ENCODE results near the gene MINDY2. TPM values are rescaled to one million over a fixed set of nuclear protein-coding genes. Genes with fewer than 3 reads are reported as not detected.
"Not testable (repeated sequence)": the region's sequence is repeated elsewhere in the genome, so short reads cannot be mapped to it uniquely, and the experiment has no call there.

The MINDY2 gene
- polyA plus RNA-seq, 1 experiment, result 17.5 TPM

DNA sequence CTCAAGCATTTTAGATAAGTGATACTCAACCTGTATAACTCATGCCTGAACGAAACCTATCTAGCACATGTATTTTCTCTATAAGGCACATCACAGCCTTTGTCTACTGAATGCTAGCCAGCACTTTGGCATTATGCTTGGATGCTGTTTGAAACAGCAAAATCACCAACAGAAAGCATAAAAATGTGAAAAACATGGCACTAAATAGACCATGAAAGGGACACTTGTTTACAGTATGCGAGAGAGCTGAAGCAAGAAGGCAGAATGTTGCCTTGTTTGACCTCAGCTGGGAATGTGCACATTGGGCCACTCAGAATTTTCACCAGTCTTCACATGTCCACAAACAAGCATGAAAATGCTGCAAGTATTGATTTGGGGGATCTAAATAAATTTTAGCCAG is 59.5 kb downstream of the MINDY2 start:
- Histone ChIP-seq H3K27ac (ENCODE audit: low read depth, low read length) (no peak overlapping the region), H3K27me3 (ENCODE audit: control insufficient read depth, insufficient read depth, low read length) (no peaks in the 10 kb centered on the region), H3K4me3 (ENCODE audit: low read depth, low read length) (no peak overlapping the region), H3K9me3 (ENCODE audit: control insufficient read depth, insufficient read depth, low read length) (no peaks in the 10 kb centered on the region)
- ChIA-PET POLR2A (no interaction called here), CTCF (no interaction called here)
- TF ChIP-seq, protein P1, sequence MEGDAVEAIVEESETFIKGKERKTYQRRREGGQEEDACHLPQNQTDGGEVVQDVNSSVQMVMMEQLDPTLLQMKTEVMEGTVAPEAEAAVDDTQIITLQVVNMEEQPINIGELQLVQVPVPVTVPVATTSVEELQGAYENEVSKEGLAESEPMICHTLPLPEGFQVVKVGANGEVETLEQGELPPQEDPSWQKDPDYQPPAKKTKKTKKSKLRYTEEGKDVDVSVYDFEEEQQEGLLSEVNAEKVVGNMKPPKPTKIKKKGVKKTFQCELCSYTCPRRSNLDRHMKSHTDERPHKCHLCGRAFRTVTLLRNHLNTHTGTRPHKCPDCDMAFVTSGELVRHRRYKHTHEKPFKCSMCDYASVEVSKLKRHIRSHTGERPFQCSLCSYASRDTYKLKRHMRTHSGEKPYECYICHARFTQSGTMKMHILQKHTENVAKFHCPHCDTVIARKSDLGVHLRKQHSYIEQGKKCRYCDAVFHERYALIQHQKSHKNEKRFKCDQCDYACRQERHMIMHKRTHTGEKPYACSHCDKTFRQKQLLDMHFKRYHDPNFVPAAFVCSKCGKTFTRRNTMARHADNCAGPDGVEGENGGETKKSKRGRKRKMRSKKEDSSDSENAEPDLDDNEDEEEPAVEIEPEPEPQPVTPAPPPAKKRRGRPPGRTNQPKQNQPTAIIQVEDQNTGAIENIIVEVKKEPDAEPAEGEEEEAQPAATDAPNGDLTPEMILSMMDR (IDR thresholded peaks at IDR 0.05; ENCODE audit: low read depth, low read length), result no peak
- DNase-seq (ENCODE audit: low read depth, low spot score), result no peak

DNA sequence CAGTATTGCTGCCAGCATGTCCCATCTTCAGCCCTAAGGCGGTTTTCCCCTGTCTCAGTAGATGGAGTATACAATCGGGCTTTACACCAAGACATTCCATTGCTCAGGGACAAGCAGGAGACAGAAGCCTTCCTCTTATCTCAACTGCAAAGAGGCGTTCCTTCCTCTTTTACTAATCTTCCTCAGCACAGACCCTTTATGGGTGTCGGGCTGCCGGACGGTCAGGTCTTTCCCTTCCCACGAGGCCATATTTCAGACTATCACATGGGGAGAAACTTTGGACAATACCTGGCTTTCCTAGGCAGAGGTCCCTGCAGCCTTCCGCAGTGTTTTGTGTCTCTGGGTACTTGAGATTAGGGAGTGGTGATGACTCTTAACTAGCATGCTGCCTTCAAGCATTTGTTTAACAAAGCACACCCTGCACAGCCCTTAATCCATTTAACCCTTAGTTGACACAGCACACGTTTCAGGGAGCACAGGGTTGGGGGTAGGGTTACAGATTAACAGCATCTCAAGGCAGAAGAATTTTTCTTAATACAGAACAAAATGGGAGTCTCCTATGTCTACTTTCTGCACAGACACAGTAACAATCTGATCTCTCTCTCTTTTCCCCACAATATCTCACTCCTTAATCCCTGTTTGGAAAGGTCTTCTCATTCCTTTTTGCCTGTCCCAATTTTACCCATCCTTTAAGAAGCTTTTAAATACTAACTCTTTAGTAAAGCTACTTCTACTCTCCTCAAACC is 62.8 kb downstream of the MINDY2 start:
- H3K27me3 ChIP-seq (ENCODE audit: control insufficient read depth, insufficient read depth, low read length); POLR2A ChIA-PET; H3K27ac ChIP-seq (ENCODE audit: low read depth, low read length); H3K4me3 ChIP-seq (ENCODE audit: low read depth, low read length); H3K9me3 ChIP-seq (ENCODE audit: control insufficient read depth, insufficient read depth, low read length); DNase-seq (ENCODE audit: low read depth, low spot score): not testable (repeated sequence)
- CTCF ChIA-PET, result interaction anchor here (0.5 kb wide), 1 partner anchor 107 kb away, joined by 5 read pairs; no protein-coding TSS in a partner anchor

DNA sequence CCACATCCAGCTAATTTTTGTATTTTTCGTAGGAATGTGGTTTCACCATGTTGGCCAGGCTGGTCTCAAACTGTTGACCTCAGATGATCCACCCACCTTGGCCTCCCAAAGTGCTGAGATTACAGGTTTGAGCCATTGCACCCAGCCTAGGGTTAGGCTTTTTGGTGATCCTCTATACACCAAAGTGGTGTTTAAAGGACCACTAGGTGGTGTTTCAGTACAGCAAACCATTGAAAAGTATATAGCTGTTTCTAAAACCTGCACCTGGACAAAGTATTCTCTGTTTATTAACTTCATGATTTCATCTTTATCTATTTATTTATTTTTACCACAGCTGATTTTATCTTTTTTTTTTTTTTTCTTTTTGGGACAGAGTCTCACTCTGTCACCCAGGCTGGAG is 68.4 kb downstream of the MINDY2 start:
- Histone ChIP-seq H3K9me3 (ENCODE audit: control insufficient read depth, insufficient read depth, low read length) (no peaks in the 10 kb centered on the region), H3K27me3 (ENCODE audit: control insufficient read depth, insufficient read depth, low read length) (no peaks in the 10 kb centered on the region), H3K4me3 (ENCODE audit: low read depth, low read length) (no peak overlapping the region), H3K27ac (ENCODE audit: low read depth, low read length) (no peak overlapping the region)
- TF ChIP-seq, protein P1 (IDR thresholded peaks at IDR 0.05; ENCODE audit: low read depth, low read length), result peak; percentile 44
- no peak for DNase-seq (ENCODE audit: low read depth, low spot score)
- ChIA-PET CTCF (interaction anchor here (0.7 to 1.5 kb wide), 6 partner anchors 11 to 612 kb away, joined by 3 to 11 read pairs (median 4); no protein-coding TSS in a partner anchor), POLR2A (no interaction called here)

DNA sequence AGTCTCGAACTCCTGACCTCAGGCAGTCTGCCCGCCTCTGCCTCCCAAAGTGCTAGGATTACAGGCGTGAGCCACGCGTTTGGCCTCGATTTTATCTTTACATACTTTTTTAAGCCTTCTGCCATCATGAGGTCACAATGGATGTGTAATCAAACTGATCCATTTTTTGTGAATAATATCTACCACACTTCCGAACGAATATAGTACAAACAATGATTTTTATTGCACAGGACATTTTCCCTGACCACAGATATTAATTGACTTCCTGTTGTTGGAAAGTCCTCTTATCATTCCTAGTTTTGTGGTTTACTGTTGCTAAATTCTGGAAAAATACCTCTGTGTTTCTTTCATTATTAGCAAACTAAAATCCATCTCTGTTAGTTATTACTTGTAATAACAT is 68.9 kb downstream of the MINDY2 start:
- no peak overlapping the region for H3K27ac ChIP-seq (ENCODE audit: low read depth, low read length)
- H3K9me3 ChIP-seq (ENCODE audit: control insufficient read depth, insufficient read depth, low read length), result no peaks in the 10 kb centered on the region
- DNase-seq (ENCODE audit: low read depth, low spot score), result no peak
- POLR2A ChIA-PET, result no interaction called here
- TF ChIP-seq, protein P1 (IDR thresholded peaks at IDR 0.05; ENCODE audit: low read depth, low read length), result no peak
- H3K27me3 ChIP-seq (ENCODE audit: control insufficient read depth, insufficient read depth, low read length), result no peaks in the 10 kb centered on the region
- no peak overlapping the region for H3K4me3 ChIP-seq (ENCODE audit: low read depth, low read length)
- CTCF ChIA-PET, result interaction anchor here (0.7 to 1.5 kb wide), 6 partner anchors 11 to 612 kb away, joined by 3 to 11 read pairs (median 4); no protein-coding TSS in a partner anchor

DNA sequence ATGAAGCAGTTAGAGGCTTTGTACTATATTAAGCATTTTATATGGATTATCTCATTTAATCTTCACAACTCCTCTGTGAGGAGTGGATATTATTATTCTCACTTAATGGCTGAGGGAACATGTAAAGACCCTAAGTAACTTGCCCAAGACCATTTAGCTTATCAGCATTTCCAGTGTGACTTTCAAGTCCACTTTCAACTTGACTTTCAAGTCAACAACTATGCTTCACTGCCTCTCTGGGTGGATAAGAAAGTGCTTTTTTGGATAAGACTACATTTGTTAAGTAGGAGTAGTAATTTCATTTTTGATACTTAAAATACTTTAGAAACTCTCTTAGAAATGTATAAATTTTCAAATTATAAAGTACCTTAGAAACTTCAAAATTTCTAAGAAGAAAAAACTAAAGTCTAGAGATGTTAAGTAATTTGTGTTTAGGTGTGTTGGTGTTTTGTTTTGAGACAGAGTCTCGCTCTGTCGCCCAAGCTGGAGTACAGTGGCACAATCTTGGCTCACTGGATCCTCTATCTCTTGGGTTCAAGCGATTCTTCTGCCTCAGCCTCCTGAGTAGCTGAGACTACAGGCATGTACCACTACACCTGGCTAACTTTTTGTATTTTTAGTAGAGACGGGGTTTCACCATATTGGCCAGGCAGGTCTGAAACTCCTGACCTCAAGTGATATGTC is 71.8 kb downstream of the MINDY2 start:
- H3K9me3 ChIP-seq (ENCODE audit: control insufficient read depth, insufficient read depth, low read length), result no peaks in the 10 kb centered on the region
- H3K27me3 ChIP-seq (ENCODE audit: control insufficient read depth, insufficient read depth, low read length), result no peaks in the 10 kb centered on the region
- TF ChIP-seq, protein P1 (IDR thresholded peaks at IDR 0.05; ENCODE audit: low read depth, low read length), result no peak
- DNase-seq (ENCODE audit: low read depth, low spot score), result no peak
- ChIA-PET POLR2A (no interaction called here), CTCF (no interaction called here)
- no peak overlapping the region for H3K27ac ChIP-seq (ENCODE audit: low read depth, low read length)
- no peak overlapping the region for H3K4me3 ChIP-seq (ENCODE audit: low read depth, low read length)

DNA sequence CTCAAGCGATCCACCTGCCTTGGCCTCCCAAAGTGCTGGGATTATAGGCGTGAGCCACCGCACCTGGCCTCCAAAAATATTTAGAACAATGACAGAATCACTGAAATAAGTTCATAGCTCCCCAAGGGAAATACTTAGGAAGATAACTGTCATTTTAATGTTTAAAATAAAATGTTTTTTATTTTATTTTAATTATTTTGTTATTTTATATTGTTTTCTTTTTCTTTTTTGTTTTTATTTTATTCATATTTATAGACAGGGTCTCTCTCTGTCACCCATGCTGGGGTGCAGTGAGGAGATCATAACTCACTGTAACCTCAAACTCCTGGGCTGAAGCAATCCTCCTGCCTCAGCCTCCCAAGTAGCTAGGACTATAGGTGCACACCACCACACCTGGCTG is 80.1 kb downstream of the MINDY2 start:
- POLR2A ChIA-PET; H3K4me3 ChIP-seq (ENCODE audit: low read depth, low read length); H3K27me3 ChIP-seq (ENCODE audit: control insufficient read depth, insufficient read depth, low read length); H3K9me3 ChIP-seq (ENCODE audit: control insufficient read depth, insufficient read depth, low read length); DNase-seq (ENCODE audit: low read depth, low spot score); H3K27ac ChIP-seq (ENCODE audit: low read depth, low read length): not testable (repeated sequence)
- CTCF ChIA-PET, result interaction anchor here (0.5 to 1.6 kb wide), 4 partner anchors 12 to 623 kb away, joined by 3 to 4 read pairs (median 3); no protein-coding TSS in a partner anchor
